Colon (tissue), 2 donors: ENCODE data around the gene EHMT1.

Experiments
- FAIRE-seq: peaks from 2 replicates; lab custom pipeline; 2012; peaks lifted over from hg19 to GRCh38; lab: Jason Lieb, UNC
- donor health status: control.
- donor health status: control.

The EHMT1 gene

GRCh38 chr9:137741330-137741729, 122.5 kb downstream of the EHMT1 start:
- no peak for FAIRE-seq

- FAIRE-seq: no peak
Measured at GRCh38 chr9:137742698-137743097, 123.9 kb downstream of the EHMT1 start.

DNA sequence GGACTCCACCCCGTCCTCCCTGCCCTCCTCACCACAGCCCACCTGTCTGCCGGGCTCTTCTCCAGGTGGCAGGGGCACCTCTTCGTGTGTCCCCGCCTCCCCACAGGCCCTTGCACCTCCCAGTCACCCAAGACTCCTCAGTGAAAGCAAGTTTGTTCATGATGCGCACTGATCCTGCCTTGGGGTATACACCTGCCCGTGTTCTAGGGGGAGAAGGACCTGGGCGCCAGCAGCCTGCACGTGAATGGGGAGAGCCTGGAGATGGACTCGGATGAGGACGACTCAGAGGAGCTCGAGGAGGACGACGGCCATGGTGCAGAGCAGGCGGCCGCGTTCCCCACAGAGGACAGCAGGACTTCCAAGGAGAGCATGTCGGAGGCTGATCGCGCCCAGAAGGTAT, 124.9 kb downstream of the EHMT1 start:
- no peak for FAIRE-seq

- FAIRE-seq: no peak
Measured at GRCh38 chr9:137744632-137745183, 125.9 kb downstream of the EHMT1 start.

GRCh38 chr9:137745541-137745991, 126.8 kb downstream of the EHMT1 start:
- no peak for FAIRE-seq

DNA sequence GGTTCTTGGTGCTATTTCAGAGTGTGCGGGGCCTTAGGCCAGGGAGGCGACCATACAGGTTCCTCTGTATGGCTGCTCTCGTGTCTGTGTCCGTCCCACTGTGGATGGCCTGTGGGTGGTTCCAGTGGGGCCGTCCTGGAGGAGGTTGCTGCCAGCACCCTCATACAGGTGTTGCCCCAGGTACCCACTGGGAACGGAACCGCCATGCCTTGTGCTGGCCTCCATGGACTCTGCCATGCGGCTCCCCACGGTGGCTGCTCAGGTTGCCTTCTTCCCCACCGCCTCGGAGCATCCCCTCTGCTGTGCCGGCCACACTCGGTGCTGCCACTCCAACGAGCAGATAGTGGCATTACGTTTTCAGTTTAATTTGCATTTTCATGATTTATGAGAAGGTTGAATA, 129.5 kb downstream of the EHMT1 start:
- FAIRE-seq: no peak

GRCh38 chr9:137748741-137749140, 129.9 kb downstream of the EHMT1 start:
- FAIRE-seq: no peak

- FAIRE-seq: no peak
Measured at GRCh38 chr9:137749511-137749910, 130.7 kb downstream of the EHMT1 start.

- FAIRE-seq: no peak
Measured at GRCh38 chr9:137750007-137750406, 131.2 kb downstream of the EHMT1 start.

DNA sequence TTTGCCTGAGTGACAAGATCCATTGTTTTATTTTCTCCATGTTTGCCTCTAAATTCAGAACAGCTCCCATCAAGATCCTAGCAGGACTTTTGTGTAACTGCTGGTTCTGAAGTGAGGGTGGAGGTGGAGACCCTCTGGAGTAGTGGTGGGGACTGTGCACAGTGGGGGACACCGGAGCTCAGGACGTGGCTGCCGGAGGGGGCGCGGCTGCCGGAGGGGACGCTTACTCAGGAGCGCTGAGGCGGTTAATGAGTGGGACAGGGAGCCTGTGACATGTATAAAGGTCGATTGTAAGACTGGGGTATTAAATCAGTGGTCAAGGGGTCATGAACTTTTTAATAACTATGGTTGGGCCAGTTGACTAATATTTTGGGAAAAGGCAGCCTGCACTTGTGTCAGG, 131.8 kb downstream of the EHMT1 start:
- FAIRE-seq: no peak

- no peak for FAIRE-seq
Measured at GRCh38 chr9:137751616-137752015, 132.8 kb downstream of the EHMT1 start.

GRCh38 chr9:137752426-137752825, 133.6 kb downstream of the EHMT1 start:
- FAIRE-seq: no peak

GRCh38 chr9:137753192-137753765, 134.5 kb downstream of the EHMT1 start:
- no peak for FAIRE-seq

DNA sequence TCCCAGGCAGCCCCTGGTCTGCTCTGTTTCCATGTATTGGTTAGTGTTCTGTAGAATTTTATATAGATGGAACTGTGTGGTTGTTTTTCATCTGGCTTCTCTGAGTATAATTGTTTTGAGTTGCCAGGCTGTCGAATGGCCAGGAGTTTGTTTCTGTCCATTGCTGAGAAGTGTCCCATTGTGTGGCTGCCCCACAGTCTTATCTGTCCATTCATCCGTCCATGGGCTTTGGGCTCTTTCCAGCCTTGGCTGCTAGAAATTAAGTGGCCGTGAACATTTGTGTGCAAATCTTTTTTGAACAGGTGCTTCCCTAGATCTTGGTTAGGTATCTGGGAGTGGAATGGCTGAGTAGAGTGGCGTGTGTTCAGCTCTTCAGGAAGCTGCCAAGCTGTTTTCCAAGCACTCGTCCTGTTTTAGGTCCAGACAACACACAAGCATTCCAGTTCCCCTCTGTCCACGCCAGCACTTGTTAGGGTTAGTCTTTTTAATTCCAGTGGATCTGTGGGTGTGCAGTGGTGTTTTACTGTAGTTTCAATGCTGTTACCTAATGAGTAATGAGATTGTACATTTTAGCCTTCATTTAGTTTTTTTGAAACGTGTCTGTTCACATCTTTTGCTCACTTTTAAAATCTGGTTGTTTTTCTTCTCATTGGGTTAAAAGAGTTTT, 136.6 kb downstream of the EHMT1 start:
- no peak for FAIRE-seq

DNA sequence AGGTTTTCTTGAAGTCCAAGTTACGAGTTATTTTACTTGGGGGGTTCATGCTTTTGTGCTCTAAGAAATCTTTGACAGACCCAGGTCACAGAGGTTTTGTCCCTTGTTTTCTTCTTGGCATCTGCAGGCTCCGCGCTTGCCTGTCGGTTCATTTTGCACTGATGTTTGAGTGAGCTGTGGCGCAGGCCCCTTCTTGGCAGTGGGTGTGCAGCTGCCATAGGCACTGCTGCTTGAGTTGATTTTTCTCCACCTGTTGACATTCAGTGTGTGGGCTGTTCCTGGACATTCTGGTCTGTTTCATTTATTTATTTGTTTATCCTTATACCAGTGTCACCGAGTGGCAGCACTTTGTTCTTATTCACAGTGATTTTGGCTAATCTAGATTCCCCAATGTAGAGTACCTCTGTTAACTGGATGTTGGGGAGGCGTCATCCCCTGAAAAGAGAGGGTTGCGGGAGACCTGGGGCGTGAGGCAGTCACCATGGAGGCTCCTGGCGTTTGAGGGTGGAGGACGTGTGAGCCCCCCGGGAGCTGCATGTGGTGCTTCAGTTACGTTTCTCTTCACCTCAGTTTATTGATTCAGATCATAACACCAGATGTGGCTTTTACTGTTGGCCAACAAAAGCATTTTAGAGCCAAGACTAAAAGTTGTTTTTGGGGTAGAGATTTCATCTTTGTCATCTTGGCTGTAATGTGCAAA, 137.4 kb downstream of the EHMT1 start:
- FAIRE-seq: no peak

DNA sequence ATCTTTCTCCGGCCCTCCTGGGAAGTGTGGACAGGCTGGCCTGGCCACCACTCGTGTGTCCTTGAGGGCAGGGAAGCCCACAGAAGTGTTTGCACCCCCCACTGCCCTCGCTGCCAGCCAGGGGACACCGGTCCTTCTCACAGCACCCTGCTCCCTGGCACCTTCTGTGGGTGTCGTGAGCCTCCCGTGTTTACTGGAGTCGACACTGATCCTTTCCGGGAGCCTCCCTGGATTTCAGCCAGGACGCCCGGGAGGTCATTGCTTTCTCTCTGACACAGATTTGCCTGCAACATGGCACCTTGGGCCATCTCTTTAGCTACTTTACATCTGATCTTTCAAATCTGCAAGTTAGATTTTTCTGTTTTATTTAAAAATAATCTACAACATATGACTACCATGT, 138.3 kb downstream of the EHMT1 start:
- no peak for FAIRE-seq

- no peak for FAIRE-seq
Measured at GRCh38 chr9:137757613-137758029, 138.8 kb downstream of the EHMT1 start.

GRCh38 chr9:137758067-137758466, 139.3 kb downstream of the EHMT1 start:
- no peak for FAIRE-seq

DNA sequence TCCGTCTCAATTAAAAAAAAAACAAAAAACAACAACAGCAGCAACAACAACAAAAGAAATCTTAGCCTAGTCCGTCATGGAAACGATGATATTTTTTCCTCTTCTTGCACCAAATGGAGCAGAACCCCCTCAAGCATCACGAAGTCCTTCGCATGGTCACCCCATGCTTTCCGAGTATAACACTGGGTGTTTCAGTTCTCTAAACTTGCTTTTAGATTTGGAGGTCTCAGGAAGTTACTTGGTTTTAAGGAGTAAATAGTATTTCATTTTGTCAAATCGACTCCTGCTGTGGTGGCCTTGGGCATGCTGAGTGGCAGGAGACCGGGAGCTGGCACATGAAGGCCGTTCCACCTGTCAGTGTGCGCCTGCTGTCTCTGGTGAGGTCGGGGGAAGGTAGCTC, 140.3 kb downstream of the EHMT1 start:
- FAIRE-seq: no peak

GRCh38 chr9:137759649-137760321, 141.0 kb downstream of the EHMT1 start:
- no peak for FAIRE-seq

DNA sequence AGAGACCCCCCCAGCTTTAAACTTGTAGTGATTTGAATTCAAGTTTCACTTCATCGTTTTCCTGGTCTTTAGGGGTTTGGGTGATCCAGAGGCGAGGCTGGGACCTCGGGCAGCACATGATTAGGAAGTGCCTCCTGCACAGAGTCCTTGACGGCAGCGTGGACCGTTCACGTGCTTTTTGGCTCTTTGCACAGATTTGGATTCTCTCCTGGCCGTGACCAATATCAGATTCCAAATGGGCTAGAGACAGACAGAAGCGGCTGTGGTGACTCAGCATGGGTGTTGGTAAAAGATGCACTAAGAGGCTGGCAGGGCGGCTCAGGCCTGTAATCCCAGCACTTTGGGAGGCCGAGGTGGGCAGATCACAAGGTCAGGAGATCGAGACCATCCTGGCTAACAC, 141.6 kb downstream of the EHMT1 start:
- FAIRE-seq: no peak

- no peak for FAIRE-seq
Measured at GRCh38 chr9:137761032-137761431, 142.2 kb downstream of the EHMT1 start.

DNA sequence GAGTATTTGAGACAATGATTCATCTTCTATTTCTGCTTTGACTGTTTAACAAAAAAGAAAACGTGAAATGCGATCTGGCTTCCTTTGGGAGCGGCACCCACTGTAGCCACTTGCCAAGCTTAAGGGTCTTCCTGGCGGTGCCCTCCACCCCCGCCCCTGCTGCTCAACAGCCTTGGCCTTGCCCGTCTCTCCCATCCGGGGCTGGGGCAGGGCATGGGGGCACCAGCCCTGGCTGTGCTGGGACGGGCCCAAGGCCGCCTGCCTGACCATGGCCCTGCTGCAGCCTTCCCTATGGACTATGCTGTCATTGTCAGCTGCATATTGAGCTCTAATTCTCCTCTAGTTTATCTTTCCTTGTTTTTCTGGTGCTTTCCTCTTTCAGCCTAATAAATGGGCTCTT, 143.0 kb downstream of the EHMT1 start:
- FAIRE-seq: no peak
